Pancreas (tissue), 10 donors: ENCODE results near the gene CREBBP. TPM values are rescaled to one million over a fixed set of nuclear protein-coding genes. Genes with fewer than 3 reads are reported as not detected.
"Not testable (repeated sequence)": the region's sequence is repeated elsewhere in the genome, so short reads cannot be mapped to it uniquely, and the experiment has no call there.

Source experiments
- ATAC-seq, 4 donors: fragments of 200-7000 bp; cut with Tn5 transposase; one replicate each; pipeline versions ENCODE4 v1.8.0 to v1.9.1; 2020; ENCODE audit warnings: mild to moderate bottlenecking in 4 of 4, moderate library complexity in 4 of 4
- DNase-seq, 6 donors: peaks; one replicate each; pipeline ENCODE4 v3.0.0-alpha.2; 2020
- FAIRE-seq: peaks from 2 replicates; lab custom pipeline; 2012; peaks lifted over from hg19 to GRCh38; lab: Jason Lieb, UNC
- H3K27ac ChIP-seq, 4 donors: fragments of 200-600 bp; sonication (generic); 1 replicate in 3 of 4; 2 replicates in 1 of 4; pipeline versions ENCODE4 v1.5.0 to v1.8.0; 2020
- H3K27me3 ChIP-seq, 4 donors: fragments of 200-600 bp; one replicate each; pipeline ENCODE4 v1.8.0; 2021
- H3K36me3 ChIP-seq, 3 donors: fragments of 200-600 bp; sonication (generic) in 1 of 3; one replicate each; pipeline versions ENCODE4 v1.5.0 to v1.8.0; 2020 to 2021
- H3K4me1 ChIP-seq, 3 donors: fragments of 200-600 bp; one replicate each; pipeline ENCODE4 v1.8.0; 2021
- H3K4me3 ChIP-seq, 4 donors: fragments of 200-600 bp; sonication (generic) in 2 of 4; one replicate each; pipeline versions ENCODE4 v1.5.0 to v1.8.0; 2020 to 2021
- H3K9me3 ChIP-seq, 4 donors: fragments of 200-600 bp; one replicate each; pipeline ENCODE4 v1.8.0; 2021
- WGBS, 2 donors: extraction: QIAGEN DNeasy Blood & Tissue Kit; methylation state at CpG; one replicate each; pipeline ENCODE4 v1.1.7; 2013; 5-methylcytosine and 5-hydroxymethylcytosine counted together
- intact Hi-C, 3 donors: fragments of 100-400 bp; cut with DNase I; formaldehyde crosslinking; loops; one replicate each; pipeline versions ENCODE4 v1.11.1 to v1.14.2; 2022
- polyA plus RNA-seq, 2 donors: library from polyadenylated mRNA; stranded (reverse); fragments of 200-250 nt; gene quantifications; one replicate each; pipeline ENCODE4 v1.2.3, GENCODE V29; 2013
- total RNA-seq, 6 donors: library from RNA; stranded (reverse); fragmentation: NEBNext Ultra II Directional in 4 of 6; extraction: Animal tissue kit (Norgen Biotek cat#: 25700) in 4 of 6; gene quantifications; one replicate each; pipeline versions ENCODE4 v1.2.1 to v1.2.4, GENCODE V29; 2021 to 2023
- TF ChIP-seq, protein P1 (sequence below), 4 donors: fragments of 200-600 bp; sonication (generic) in 3 of 4; IDR thresholded peaks; one replicate each; pipeline versions ENCODE4 v1.5.0 to v1.8.0; 2021; ENCODE audit warnings: antibody characterized with exemption in 4 of 4
- donor health status: healthy with polysubstance abuse.
- donor health status: DM: no; HTN: no; CAD: no; lungs with moderate emphysema.
- donor health status: DM: no; HTN: no; CAD: no.
- donor health status: control.
- donor health status: control.
- donor health status: Bipolar disorder and iron deficiency.
- donor health status: DM: yes; HTN: yes; CAD: no.
- donor health status: DM: no; HTN: no; CAD: no.
- donor health status: DM: no; HTN: no; CAD: no.
- donor health status: DM: yes; HTN: yes; CAD: no.

CREBBP gene
- total and polyA plus RNA-seq, 8 donors = 14.4 to 49.4 (median 30.2) TPM

DNA sequence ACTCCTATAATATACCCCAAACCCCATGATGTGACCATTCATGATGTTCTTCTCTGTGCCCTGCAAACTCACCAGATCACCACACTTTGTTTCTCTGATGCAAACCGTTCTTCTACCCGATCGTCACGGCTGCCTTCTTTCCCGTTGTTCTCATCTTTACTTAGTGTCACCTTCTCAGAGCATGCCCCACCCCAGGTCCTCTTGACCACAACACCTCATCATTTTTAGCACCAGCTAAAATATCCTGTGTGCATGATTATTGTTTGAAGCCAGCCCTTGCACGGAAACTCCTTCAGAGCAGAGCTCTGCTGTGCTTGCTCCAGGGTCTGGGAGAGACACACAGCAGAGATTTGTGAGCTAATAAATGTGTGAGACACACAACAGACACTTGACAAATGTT lies 38.9 kb upstream of the CREBBP start:
- intact Hi-C loops = no loop called here
- no peaks in the 10 kb centered on the region for H3K4me1 ChIP-seq
- TF ChIP-seq, protein P1, sequence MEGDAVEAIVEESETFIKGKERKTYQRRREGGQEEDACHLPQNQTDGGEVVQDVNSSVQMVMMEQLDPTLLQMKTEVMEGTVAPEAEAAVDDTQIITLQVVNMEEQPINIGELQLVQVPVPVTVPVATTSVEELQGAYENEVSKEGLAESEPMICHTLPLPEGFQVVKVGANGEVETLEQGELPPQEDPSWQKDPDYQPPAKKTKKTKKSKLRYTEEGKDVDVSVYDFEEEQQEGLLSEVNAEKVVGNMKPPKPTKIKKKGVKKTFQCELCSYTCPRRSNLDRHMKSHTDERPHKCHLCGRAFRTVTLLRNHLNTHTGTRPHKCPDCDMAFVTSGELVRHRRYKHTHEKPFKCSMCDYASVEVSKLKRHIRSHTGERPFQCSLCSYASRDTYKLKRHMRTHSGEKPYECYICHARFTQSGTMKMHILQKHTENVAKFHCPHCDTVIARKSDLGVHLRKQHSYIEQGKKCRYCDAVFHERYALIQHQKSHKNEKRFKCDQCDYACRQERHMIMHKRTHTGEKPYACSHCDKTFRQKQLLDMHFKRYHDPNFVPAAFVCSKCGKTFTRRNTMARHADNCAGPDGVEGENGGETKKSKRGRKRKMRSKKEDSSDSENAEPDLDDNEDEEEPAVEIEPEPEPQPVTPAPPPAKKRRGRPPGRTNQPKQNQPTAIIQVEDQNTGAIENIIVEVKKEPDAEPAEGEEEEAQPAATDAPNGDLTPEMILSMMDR (IDR thresholded peaks at IDR 0.05) = no peak
- WGBS, 2 donors = 73 to 77% methylated on average over 6 of the region's 6 CpGs
- ATAC-seq (no peak), DNase-seq (peak in 1 of 6 donors; percentile 4), FAIRE-seq (no peak)
- H3K27ac ChIP-seq = no peak overlapping the region
- H3K36me3 ChIP-seq = no peaks in the 10 kb centered on the region
- H3K9me3 ChIP-seq = no peaks in the 10 kb centered on the region
- no peak overlapping the region for H3K4me3 ChIP-seq
- no peaks in the 10 kb centered on the region for H3K27me3 ChIP-seq

- Histone ChIP-seq H3K27ac (no peak overlapping the region), H3K4me3 (no peak overlapping the region), H3K27me3 (no peaks in the 10 kb centered on the region), H3K4me1 (no peaks in the 10 kb centered on the region), H3K9me3 (no peaks in the 10 kb centered on the region), H3K36me3 (no peaks in the 10 kb centered on the region)
- FAIRE-seq (no peak), ATAC-seq (no peak), DNase-seq (peak in 1 of 6 donors; percentile 43)
- intact Hi-C loops = no loop called here
- WGBS, 2 donors = 78 to 85% methylated on average over 17 of the region's 17 CpGs
- TF ChIP-seq, protein P1 (IDR thresholded peaks at IDR 0.05) = no peak
Measured at GRCh38 chr16:3915426-3916260, 35.1 kb upstream of the CREBBP start.

- Histone ChIP-seq H3K4me3 (no peak overlapping the region), H3K27ac (no peak overlapping the region), H3K9me3 (no peaks in the 10 kb centered on the region), H3K4me1 (no peaks in the 10 kb centered on the region), H3K36me3 (no peaks in the 10 kb centered on the region), H3K27me3 (no peaks in the 10 kb centered on the region)
- TF ChIP-seq, protein P1 (IDR thresholded peaks at IDR 0.05) = no peak
- ATAC-seq (no peak), DNase-seq (peak in 1 of 6 donors; percentile 25), FAIRE-seq (no peak)
- intact Hi-C loops = no loop called here
- 82 to 90% methylated on average over 6 of the region's 6 CpGs for WGBS, 2 donors
Measured at GRCh38 chr16:3912897-3913296, 32.4 kb upstream of the CREBBP start.

- FAIRE-seq = no peak
- 71 to 86% methylated on average over 12 of the region's 12 CpGs for WGBS, 2 donors
- H3K4me1 ChIP-seq = no peaks in the 10 kb centered on the region
- intact Hi-C loops = no loop called here
- TF ChIP-seq, protein P1 (IDR thresholded peaks at IDR 0.05) = no peak
- no peak overlapping the region for H3K27ac ChIP-seq
- no peak for ATAC-seq
- no peak overlapping the region for H3K4me3 ChIP-seq
- H3K9me3 ChIP-seq = no peaks in the 10 kb centered on the region
- H3K27me3 ChIP-seq = no peaks in the 10 kb centered on the region
- H3K36me3 ChIP-seq = no peaks in the 10 kb centered on the region
- peak in 1 of 6 donors; percentile 34 for DNase-seq
Measured at GRCh38 chr16:3912373-3912772, 31.9 kb upstream of the CREBBP start.

- intact Hi-C loops, H3K4me1 ChIP-seq, FAIRE-seq, H3K27me3 ChIP-seq, H3K36me3 ChIP-seq, ATAC-seq, H3K9me3 ChIP-seq, H3K4me3 ChIP-seq, H3K27ac ChIP-seq: not testable (repeated sequence)
- peak in 1 of 6 donors; percentile 18 for DNase-seq
- 83 to 90% methylated on average over 6 of the region's 6 CpGs for WGBS, 2 donors
Measured at GRCh38 chr16:3911741-3912140, 31.2 kb upstream of the CREBBP start.
